ENCODE results near the gene ARMC9. TPM values are rescaled to one million over a fixed set of nuclear protein-coding genes. Genes with fewer than 3 reads are reported as not detected.
"Not testable (repeated sequence)": the region's sequence is repeated elsewhere in the genome, so short reads cannot be mapped to it uniquely, and the experiment has no call there.

The ARMC9 gene
- total RNA-seq, 2 experiments from 2014 or later: 2.0 to 2.5 TPM

DNA sequence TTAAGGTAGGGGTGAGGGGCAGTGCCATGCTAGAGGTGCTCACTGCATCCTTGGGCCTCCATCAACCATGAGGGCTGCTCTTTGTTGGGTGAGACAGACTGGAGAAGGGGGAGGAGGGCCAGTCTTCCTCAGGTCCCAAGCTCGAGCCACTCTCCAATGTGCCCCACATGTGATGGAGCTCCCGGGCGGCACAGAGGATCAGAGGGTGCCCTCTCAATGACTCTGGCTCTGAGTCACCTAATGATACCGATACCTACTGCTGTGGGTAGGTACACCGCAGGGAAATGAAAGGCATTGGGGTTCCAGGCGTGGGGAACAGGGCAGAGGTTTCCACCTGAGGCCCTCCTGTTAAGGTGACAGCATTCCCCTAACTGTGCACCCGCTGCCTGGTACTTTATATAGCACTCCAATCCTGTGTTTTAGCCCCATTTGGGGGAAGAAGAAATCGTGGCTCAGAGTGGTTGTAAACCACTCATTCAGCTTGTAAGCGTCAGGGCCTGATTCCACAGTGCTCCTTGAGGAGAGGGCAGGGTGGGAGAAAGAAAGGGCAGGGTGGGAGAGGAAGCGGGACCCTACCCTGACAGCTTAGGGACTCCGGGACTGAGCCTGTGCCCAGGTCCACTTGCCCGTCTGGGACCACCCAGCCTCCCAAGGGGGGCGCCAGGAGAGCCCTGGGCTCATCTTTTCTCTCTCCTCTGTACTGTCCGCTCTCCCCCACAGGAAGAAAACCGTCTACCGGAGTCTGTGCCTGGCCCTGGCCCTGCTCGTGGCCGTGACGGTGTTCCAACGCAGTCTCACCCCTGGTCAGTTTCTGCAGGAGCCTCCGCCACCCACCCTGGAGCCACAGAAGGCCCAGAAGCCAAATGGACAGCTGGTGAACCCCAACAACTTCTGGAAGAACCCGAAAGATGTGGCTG lies 198.8 kb downstream of the ARMC9 start:
- Mint-ChIP-seq H3K4me3 (peak overlapping the region; percentile 47), H3K9me3 (no peaks in the 10 kb centered on the region), H3K27ac (no peak overlapping the region), H3K27me3 (peaks cover 16% of the 10 kb centered on the region), H3K36me3 (no peaks in the 10 kb centered on the region), H3K4me1 (peaks cover 18% of the 10 kb centered on the region)
- ATAC-seq (ENCODE audit: low read depth): no peak
- POLR2A ChIA-PET: interaction anchor here (1.1 kb wide), 1 partner anchor 67 kb away, joined by 5 read pairs; the partner anchor contains the start of gene NCL
- DNase-seq: no peak

DNA sequence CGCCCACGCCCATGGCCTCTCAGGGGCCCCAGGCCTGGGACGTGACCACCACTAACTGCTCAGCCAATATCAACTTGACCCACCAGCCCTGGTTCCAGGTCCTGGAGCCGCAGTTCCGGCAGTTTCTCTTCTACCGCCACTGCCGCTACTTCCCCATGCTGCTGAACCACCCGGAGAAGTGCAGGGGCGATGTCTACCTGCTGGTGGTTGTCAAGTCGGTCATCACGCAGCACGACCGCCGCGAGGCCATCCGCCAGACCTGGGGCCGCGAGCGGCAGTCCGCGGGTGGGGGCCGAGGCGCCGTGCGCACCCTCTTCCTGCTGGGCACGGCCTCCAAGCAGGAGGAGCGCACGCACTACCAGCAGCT lies 199.5 kb downstream of the ARMC9 start:
- no peak overlapping the region for H3K4me3 Mint-ChIP-seq
- no peak for ATAC-seq (ENCODE audit: low read depth)
- no peaks in the 10 kb centered on the region for H3K36me3 Mint-ChIP-seq
- POLR2A ChIA-PET: no interaction called here
- H3K4me1 Mint-ChIP-seq: peaks cover 18% of the 10 kb centered on the region
- H3K9me3 Mint-ChIP-seq: no peaks in the 10 kb centered on the region
- no peak for DNase-seq
- H3K27me3 Mint-ChIP-seq: peaks cover 16% of the 10 kb centered on the region
- H3K27ac Mint-ChIP-seq: no peak overlapping the region

DNA sequence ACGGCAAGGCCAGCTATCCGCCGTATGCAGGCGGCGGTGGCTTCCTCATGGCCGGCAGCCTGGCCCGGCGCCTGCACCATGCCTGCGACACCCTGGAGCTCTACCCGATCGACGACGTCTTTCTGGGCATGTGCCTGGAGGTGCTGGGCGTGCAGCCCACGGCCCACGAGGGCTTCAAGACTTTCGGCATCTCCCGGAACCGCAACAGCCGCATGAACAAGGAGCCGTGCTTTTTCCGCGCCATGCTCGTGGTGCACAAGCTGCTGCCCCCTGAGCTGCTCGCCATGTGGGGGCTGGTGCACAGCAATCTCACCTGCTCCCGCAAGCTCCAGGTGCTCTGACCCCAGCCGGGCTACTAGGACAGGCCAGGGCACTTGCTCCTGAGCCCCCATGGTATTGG lies 200.2 kb downstream of the ARMC9 start:
- peaks cover 14% of the 10 kb centered on the region for H3K4me1 Mint-ChIP-seq
- H3K4me3 Mint-ChIP-seq: no peak overlapping the region
- H3K9me3 Mint-ChIP-seq: no peaks in the 10 kb centered on the region
- ATAC-seq (ENCODE audit: low read depth) (no peak), DNase-seq (no peak)
- H3K27ac Mint-ChIP-seq: no peak overlapping the region
- H3K27me3 Mint-ChIP-seq: peaks cover 16% of the 10 kb centered on the region
- POLR2A ChIA-PET: no interaction called here
- H3K36me3 Mint-ChIP-seq: no peaks in the 10 kb centered on the region

DNA sequence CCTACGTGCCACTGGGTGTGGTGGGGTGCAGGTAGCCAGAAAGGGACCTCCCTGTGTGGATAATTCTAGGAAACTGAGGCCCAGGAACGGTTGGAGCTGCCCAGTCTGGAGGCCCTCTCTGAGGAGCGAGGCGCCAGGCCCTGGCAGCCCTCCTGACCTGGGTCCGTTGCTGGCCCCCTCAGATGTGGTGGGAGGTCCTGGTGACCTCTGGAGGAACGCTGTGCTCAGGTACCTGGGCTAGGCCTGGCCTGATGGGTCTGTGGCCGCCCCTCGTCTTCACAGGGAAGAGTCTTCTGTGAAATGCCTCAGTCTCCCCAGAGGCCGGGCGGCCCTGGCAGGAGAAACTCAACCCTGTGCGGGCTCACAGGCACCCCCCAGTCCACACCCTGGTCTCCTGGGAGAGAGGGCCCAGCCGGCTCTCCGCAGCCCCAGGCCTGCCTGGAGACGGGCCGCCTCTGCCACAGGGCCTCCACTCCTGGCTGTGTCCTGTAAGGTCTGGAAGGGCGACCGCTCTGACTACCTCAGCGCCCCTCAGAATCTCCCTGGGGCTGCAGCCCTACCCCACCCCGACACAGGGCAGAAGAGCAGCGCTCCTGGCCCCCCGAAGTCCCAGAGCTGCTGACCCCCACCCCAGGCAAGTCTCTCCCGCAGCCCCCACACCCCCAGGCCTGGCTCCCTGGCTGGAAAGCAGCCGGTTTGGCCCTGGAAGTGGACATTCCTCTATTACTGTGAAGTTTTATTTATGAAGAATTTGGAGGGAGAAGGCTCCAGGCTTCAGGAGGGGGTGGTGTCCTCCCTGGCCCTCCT lies 200.8 kb downstream of the ARMC9 start:
- H3K36me3 Mint-ChIP-seq: no peaks in the 10 kb centered on the region
- DNase-seq: no peak
- H3K9me3 Mint-ChIP-seq: no peaks in the 10 kb centered on the region
- H3K4me1 Mint-ChIP-seq: peaks cover 8% of the 10 kb centered on the region
- no peak overlapping the region for H3K4me3 Mint-ChIP-seq
- H3K27me3 Mint-ChIP-seq: peaks cover 16% of the 10 kb centered on the region
- POLR2A ChIA-PET: interaction anchor here (1.2 kb wide), 1 partner anchor 65 kb away, joined by 3 read pairs; the partner anchor contains the start of gene NCL
- ATAC-seq (ENCODE audit: low read depth): no peak
- no peak overlapping the region for H3K27ac Mint-ChIP-seq

DNA sequence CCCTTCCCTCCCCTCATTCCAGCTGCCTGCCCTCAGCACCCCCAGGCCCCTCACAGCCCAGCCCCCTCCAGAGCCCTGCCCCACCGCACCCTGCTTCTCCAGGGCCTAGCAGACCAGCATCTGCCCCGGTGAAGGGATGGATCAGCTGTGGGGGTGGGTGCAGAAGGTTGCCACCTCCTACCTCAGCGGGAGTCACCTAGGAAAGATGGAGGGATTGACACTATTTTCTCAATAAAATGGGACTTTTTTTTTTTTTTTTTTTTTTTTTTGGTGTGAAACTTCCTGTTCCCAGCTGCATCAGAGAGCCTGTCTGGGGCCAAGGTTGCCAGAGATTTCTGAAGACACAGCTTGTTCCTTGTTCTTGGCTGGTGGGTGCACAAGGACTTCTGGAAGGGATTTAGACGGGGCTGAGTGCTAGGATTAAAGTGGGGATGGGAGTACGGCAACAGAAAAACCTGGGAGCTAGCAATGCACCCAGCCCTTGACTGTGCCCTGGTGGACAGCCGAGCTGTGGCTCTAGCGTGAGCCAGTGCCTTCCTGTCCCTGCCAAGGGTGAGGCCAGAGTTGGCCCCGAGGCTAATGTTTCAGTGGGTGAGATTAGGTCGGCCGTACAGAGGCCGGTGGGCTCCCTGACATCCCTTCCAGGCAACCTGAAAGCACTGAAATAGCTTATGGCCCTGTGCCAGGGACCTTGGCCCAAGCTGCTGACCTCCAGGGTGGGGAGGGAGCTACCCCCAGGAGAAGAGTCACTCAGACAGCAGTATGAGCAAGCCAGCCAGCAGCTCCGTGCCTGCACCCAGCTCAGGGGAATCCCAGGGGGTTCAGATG lies 201.6 kb downstream of the ARMC9 start:
- POLR2A ChIA-PET: interaction anchor here (0.6 to 1.2 kb wide), 3 partner anchors 27 to 64 kb away, joined by 3 to 9 read pairs (median 4); partner anchors contain the start of gene NCL
- ATAC-seq (ENCODE audit: low read depth): no peak
- H3K4me1 Mint-ChIP-seq: peaks cover under 1% of the 10 kb centered on the region
- no peaks in the 10 kb centered on the region for H3K36me3 Mint-ChIP-seq
- peaks cover 11% of the 10 kb centered on the region for H3K27me3 Mint-ChIP-seq
- no peak overlapping the region for H3K4me3 Mint-ChIP-seq
- no peak overlapping the region for H3K27ac Mint-ChIP-seq
- no peak for DNase-seq
- H3K9me3 Mint-ChIP-seq: no peaks in the 10 kb centered on the region

- not testable (repeated sequence) for H3K4me3 Mint-ChIP-seq; H3K36me3 Mint-ChIP-seq; DNase-seq; ATAC-seq (ENCODE audit: low read depth); H3K27ac Mint-ChIP-seq; H3K4me1 Mint-ChIP-seq; H3K27me3 Mint-ChIP-seq; H3K9me3 Mint-ChIP-seq
- POLR2A ChIA-PET: interaction anchor here (0.6 kb wide), 1 partner anchor 37 kb away, joined by 4 read pairs; no protein-coding TSS in a partner anchor
These were observed 202.2 kb downstream of the ARMC9 start for GRCh38 chr2:231400681-231401080.

DNA sequence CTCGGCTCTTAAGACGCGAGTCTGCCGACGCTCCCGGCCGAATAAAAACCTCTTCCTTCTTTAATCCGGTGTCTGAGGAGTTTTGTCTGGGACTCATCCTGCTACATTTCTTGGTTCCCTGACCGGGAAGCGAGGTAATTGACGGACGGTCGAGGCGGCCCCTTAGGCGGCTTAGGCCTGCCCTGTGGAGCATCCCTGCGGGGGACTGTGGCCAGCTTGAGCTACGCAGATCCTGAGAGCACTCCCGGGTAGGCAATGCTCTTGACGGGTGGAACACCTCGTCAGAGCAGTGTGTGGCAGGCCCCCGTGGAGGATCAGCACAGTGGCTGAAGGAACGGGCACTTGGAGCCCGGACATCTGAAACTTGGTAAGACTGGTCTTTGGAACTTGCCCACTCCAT lies 202.7 kb downstream of the ARMC9 start:
- H3K4me3 Mint-ChIP-seq; DNase-seq; ATAC-seq (ENCODE audit: low read depth); H3K9me3 Mint-ChIP-seq; H3K4me1 Mint-ChIP-seq; H3K27me3 Mint-ChIP-seq; H3K27ac Mint-ChIP-seq; H3K36me3 Mint-ChIP-seq: not testable (repeated sequence)
- POLR2A ChIA-PET: interaction anchor here (0.6 kb wide), 1 partner anchor 37 kb away, joined by 4 read pairs; no protein-coding TSS in a partner anchor

GRCh38 chr2:231403421-231404182 lies 205.2 kb downstream of the ARMC9 start:
- H3K4me3 Mint-ChIP-seq; H3K27ac Mint-ChIP-seq; DNase-seq; ATAC-seq (ENCODE audit: low read depth); H3K27me3 Mint-ChIP-seq; H3K36me3 Mint-ChIP-seq; H3K9me3 Mint-ChIP-seq: not testable (repeated sequence)
- POLR2A ChIA-PET: interaction anchor here (1.6 kb wide), 1 partner anchor 10 kb away, joined by 4 read pairs; no protein-coding TSS in a partner anchor
- peaks cover 12% of the 10 kb centered on the region for H3K4me1 Mint-ChIP-seq

- POLR2A ChIA-PET: interaction anchor here (1.6 kb wide), 1 partner anchor 10 kb away, joined by 4 read pairs; no protein-coding TSS in a partner anchor
These were observed 205.8 kb downstream of the ARMC9 start for GRCh38 chr2:231404183-231404578.

GRCh38 chr2:231405601-231406367 lies 207.4 kb downstream of the ARMC9 start:
- Mint-ChIP-seq H3K4me1 (peaks cover 12% of the 10 kb centered on the region), H3K27me3 (peaks cover 11% of the 10 kb centered on the region)
- POLR2A ChIA-PET, H3K27ac Mint-ChIP-seq, H3K9me3 Mint-ChIP-seq, DNase-seq, H3K36me3 Mint-ChIP-seq, H3K4me3 Mint-ChIP-seq: not testable (repeated sequence)
- peak; percentile 26 for ATAC-seq (ENCODE audit: low read depth)

More at GRCh38 chr2:231404183-231404578, 205.8 kb downstream of the ARMC9 start:
- not testable (repeated sequence) for H3K36me3 Mint-ChIP-seq; H3K27ac Mint-ChIP-seq; ATAC-seq (ENCODE audit: low read depth); H3K9me3 Mint-ChIP-seq; H3K27me3 Mint-ChIP-seq; DNase-seq; H3K4me3 Mint-ChIP-seq
- peaks cover 12% of the 10 kb centered on the region for H3K4me1 Mint-ChIP-seq

DNA sequence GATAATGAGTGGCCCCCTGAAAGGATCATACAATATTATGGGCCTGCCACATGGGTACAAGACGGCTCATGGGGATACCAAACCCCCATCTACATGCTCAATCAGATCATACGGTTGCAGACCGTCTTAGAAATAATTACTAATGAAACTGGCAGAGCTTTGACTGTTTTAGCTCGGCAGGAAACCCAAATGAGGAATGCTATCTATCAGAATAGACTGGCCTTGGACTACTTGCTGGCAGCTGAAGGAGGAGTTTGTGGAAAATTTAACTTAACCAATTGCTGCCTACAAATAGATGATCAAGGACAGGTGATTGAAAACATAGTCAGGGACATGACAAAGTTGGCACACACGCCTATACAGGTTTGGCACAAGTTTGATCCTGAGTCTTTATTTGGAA lies 209.3 kb downstream of the ARMC9 start:
- H3K4me3 Mint-ChIP-seq; DNase-seq; H3K9me3 Mint-ChIP-seq; ATAC-seq (ENCODE audit: low read depth); POLR2A ChIA-PET; H3K27ac Mint-ChIP-seq; H3K36me3 Mint-ChIP-seq: not testable (repeated sequence)
- H3K4me1 Mint-ChIP-seq: peaks cover 15% of the 10 kb centered on the region
- H3K27me3 Mint-ChIP-seq: peaks cover 24% of the 10 kb centered on the region

- H3K9me3 Mint-ChIP-seq; H3K4me3 Mint-ChIP-seq; ATAC-seq (ENCODE audit: low read depth); H3K27ac Mint-ChIP-seq; H3K36me3 Mint-ChIP-seq; DNase-seq; POLR2A ChIA-PET: not testable (repeated sequence)
- Mint-ChIP-seq H3K4me1 (peaks cover 15% of the 10 kb centered on the region), H3K27me3 (peaks cover 30% of the 10 kb centered on the region)
These were observed 209.9 kb downstream of the ARMC9 start for GRCh38 chr2:231408304-231408703.
